Subcutaneous adipose tissue (tissue), 4 donors: ENCODE data around the gene PCNX1. TPM values are rescaled to one million over a fixed set of nuclear protein-coding genes. Genes with fewer than 3 reads are reported as not detected.

ENCODE experiments used
- total RNA-seq, 4 donors: library from RNA; depleted of rRNA; stranded (reverse); fragments of >200 nt; gene quantifications; one replicate each; pipeline ENCODE4 v1.1.0, GENCODE V29; 2016
- TF ChIP-seq, protein P1 (sequence below): fragments of 450-650 bp; IDR thresholded peaks from one replicate; pipeline ENCODE4 v1.5.1; 2016; ENCODE audit warnings: low read depth, mild to moderate bottlenecking, control low read depth, antibody characterized with exemption, moderate library complexity

The PCNX1 gene
- total RNA-seq, 4 donors from 2014 or later, result 72.2 to 109 (median 80.2) TPM

DNA sequence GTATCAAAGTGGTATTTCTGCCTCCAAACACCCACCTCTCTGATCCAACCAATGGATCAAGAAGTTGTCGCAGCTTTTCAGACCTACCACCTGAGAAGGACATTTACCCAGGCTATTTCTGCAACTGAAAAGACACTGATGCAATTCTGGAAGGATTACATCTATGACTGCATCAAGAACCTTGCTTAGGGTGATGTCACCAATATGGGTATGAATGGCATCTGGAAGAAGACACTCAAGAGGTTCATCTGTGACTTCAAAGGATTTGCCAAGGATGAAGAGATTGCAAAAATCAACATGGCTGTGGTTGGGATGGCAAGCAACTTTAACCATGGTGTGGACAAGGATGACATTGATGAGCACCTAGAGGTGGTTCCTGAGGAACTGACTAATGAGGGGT, 154.2 kb downstream of the PCNX1 start:
- TF ChIP-seq, protein P1, sequence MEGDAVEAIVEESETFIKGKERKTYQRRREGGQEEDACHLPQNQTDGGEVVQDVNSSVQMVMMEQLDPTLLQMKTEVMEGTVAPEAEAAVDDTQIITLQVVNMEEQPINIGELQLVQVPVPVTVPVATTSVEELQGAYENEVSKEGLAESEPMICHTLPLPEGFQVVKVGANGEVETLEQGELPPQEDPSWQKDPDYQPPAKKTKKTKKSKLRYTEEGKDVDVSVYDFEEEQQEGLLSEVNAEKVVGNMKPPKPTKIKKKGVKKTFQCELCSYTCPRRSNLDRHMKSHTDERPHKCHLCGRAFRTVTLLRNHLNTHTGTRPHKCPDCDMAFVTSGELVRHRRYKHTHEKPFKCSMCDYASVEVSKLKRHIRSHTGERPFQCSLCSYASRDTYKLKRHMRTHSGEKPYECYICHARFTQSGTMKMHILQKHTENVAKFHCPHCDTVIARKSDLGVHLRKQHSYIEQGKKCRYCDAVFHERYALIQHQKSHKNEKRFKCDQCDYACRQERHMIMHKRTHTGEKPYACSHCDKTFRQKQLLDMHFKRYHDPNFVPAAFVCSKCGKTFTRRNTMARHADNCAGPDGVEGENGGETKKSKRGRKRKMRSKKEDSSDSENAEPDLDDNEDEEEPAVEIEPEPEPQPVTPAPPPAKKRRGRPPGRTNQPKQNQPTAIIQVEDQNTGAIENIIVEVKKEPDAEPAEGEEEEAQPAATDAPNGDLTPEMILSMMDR, result no peak

DNA sequence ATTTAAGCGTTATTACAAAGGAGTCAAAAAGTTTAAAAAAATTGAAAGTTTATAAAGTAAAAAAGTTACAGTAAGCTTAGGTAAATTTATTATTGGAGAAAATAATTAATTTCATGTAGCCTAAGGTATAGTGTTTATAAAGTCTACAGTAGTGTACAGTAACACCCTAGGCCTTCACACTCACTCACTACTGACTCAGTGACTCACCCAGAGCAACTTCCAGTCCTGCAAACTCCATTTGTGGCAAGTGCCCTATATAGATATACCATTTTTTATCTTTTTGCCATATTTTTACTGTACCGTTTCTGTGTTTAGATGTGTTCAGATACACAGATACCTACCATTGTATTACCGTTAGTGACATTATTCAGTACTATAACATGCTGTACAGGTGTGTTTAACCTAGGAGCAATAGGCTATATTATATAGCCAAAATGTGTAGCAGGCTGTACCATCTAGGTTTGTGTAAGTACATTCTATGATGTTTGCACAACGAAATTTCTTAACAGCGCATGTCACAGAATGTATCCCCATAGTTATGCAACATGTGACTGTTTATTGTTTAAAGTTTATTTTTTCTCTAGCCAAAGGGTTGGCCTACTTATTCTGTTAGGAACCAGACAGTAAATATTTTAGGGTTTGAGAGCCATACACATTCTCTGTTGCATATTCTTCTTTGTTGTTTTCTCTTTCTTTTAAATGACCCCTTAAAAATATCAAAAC, 155.5 kb downstream of the PCNX1 start:
- TF ChIP-seq, protein P1, result no peak

DNA sequence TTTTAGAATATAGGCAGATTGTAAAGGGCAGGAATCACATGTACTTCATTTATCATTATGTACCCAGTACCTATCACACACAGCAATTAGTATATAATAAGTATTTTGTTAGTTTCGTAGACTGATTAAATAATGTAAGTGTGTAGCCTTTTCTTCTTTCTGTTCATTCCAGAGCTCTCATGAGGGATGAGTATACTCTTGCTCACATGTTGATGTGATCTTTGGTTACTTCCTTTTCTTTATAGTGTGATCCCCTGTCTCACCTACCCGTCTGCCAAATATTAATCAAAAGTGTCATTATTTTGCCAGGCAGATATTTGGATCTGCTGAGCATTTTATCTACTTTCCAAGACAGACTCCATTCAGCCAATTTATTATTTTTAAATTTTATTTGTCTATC, 156.1 kb downstream of the PCNX1 start:
- TF ChIP-seq, protein P1, result no peak

DNA sequence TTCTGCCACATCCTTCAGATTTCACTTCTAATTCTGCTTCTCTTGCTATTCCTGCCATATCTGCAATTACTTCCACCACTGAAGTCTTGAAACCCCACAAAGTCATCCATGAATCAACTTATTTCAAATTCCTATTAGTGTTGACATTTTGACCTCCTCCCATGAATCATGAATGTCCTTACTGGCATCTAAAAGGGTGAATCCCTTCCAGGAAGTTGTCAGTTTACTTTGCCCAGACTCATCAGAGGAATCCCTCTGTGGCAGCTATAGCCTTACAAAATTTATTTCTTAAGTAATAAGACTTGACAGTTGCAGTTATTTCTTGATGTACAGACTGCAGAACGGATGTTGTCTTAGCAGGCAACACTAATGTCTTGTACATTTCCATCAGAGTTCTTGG, 162.9 kb downstream of the PCNX1 start:
- TF ChIP-seq, protein P1, result no peak

DNA sequence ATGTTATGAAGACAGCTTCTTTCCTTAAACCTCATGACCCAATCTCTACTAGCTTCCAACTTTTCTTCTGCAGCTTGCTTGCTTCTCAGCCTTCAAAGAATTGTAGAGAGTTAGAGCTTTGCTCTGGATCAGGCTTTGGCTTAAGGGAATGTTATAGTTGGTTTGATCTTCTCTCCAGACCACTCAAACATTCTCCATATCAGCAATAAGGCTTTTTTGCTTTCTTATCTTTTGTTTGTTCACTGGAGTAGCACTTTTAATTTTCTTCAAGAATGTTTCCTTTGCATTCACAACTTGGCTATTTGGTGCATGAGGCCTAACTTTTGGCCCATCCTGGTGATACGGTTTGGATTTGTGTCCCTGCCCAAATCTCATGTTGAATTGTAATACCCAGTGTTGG, 163.8 kb downstream of the PCNX1 start:
- TF ChIP-seq, protein P1, result no peak

DNA sequence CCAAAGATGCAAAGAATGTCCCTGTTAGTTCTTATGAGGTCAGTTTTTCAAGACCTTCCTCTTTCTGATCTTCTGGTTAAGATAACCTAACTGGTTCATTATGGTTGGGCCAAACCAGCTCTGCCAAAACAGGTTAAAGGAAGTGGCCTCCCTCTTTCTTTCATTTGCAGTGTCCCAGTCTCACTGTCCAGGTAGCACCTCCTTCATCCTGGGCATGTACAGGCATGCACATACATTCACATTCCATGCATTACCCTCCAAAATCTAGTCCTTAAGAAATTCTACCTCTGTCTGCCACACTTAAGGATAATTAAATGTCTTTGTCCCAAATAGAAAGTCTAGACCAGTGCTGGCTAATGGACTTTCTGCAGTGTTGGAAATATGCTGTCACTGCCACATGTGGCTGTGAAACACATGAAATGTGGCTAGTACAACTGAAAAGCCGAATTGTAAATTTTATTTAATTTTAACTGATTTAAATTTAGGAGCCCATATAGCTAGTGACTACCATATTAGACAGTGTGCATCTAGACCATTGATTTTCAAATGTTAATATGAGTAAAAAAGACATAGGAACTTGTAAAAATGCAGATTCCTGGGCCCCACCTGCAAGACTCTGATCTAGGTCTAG, 169.3 kb downstream of the PCNX1 start:
- TF ChIP-seq, protein P1, result no peak

DNA sequence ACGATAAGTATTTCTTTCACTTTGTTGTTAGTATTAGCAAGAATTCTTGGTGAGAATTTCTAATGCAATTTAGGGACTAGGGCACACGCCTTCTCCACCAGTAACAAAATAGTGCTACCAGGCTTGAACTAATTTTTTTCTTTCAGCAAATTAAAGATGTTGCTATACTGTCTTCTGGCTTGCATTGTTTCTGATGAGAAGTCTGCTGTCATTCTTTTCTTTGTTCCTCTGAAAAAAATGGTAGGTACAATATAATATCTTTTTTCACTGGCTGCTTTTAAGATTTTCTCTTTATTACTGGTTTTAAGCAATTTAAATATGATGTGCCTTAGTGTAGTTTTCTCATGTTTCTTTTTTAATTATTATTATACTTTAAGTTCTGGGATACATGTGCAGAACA, 171.2 kb downstream of the PCNX1 start:
- TF ChIP-seq, protein P1, result no peak
